AML-193 (cell line): ENCODE measurements around the gene ROR1.

ENCODE experiments used
- DNase-seq, 2 experiments: peaks; one replicate each; lab custom pipeline; 2025; lab: John Stamatoyannopoulos, UW

Gene ROR1

GRCh38 chr1:63974966-63975365, 201.1 kb downstream of the ROR1 start:
- DNase-seq: no peak

GRCh38 chr1:63975481-63975880, 201.7 kb downstream of the ROR1 start:
- DNase-seq: no peak

GRCh38 chr1:63976006-63976405, 202.2 kb downstream of the ROR1 start:
- no peak for DNase-seq

GRCh38 chr1:63977466-63977865, 203.6 kb downstream of the ROR1 start:
- DNase-seq: no peak

GRCh38 chr1:63980740-63981407, 207.1 kb downstream of the ROR1 start:
- DNase-seq: no peak

- DNase-seq: no peak
These were observed 207.6 kb downstream of the ROR1 start for GRCh38 chr1:63981408-63981773.

GRCh38 chr1:63982201-63982600, 208.4 kb downstream of the ROR1 start:
- no peak for DNase-seq

- no peak for DNase-seq
These were observed 209.8 kb downstream of the ROR1 start for GRCh38 chr1:63983391-63984256.

- DNase-seq: no peak
These were observed 210.6 kb downstream of the ROR1 start for GRCh38 chr1:63984257-63984929.

- DNase-seq: no peak
These were observed 211.1 kb downstream of the ROR1 start for GRCh38 chr1:63984930-63985290.

GRCh38 chr1:63987014-63987627, 213.3 kb downstream of the ROR1 start:
- no peak for DNase-seq

GRCh38 chr1:63987628-63988024, 213.8 kb downstream of the ROR1 start:
- no peak for DNase-seq

GRCh38 chr1:63988941-63989340, 215.1 kb downstream of the ROR1 start:
- no peak for DNase-seq

- no peak for DNase-seq
These were observed 217.9 kb downstream of the ROR1 start for GRCh38 chr1:63991685-63992084.

GRCh38 chr1:64000021-64000420, 226.2 kb downstream of the ROR1 start:
- DNase-seq: no peak

GRCh38 chr1:64001038-64001437, 227.2 kb downstream of the ROR1 start:
- DNase-seq: no peak

GRCh38 chr1:64004451-64005025, 230.7 kb downstream of the ROR1 start:
- DNase-seq: no peak

GRCh38 chr1:64005801-64006200, 232.0 kb downstream of the ROR1 start:
- no peak for DNase-seq

GRCh38 chr1:64006276-64007051, 232.6 kb downstream of the ROR1 start:
- no peak for DNase-seq

GRCh38 chr1:64010316-64010715, 236.5 kb downstream of the ROR1 start:
- no peak for DNase-seq

- DNase-seq: no peak
These were observed 239.6 kb downstream of the ROR1 start for GRCh38 chr1:64013395-64013794.
